NCI-H1694 treated with DMSO at 0.1 percent for 48 hours (cell line): Measurements from ENCODE around the gene LITAFD.
"Not testable (repeated sequence)": the region's sequence is repeated elsewhere in the genome, so short reads cannot be mapped to it uniquely, and the experiment has no call there.

Source experiments
- DNase-seq: peaks from one replicate; lab custom pipeline; 2025; lab: John Stamatoyannopoulos, UW

The LITAFD gene

GRCh38 chr16:8855972-8856371 lies 26.2 kb upstream of the LITAFD start:
- no peak for DNase-seq

DNA sequence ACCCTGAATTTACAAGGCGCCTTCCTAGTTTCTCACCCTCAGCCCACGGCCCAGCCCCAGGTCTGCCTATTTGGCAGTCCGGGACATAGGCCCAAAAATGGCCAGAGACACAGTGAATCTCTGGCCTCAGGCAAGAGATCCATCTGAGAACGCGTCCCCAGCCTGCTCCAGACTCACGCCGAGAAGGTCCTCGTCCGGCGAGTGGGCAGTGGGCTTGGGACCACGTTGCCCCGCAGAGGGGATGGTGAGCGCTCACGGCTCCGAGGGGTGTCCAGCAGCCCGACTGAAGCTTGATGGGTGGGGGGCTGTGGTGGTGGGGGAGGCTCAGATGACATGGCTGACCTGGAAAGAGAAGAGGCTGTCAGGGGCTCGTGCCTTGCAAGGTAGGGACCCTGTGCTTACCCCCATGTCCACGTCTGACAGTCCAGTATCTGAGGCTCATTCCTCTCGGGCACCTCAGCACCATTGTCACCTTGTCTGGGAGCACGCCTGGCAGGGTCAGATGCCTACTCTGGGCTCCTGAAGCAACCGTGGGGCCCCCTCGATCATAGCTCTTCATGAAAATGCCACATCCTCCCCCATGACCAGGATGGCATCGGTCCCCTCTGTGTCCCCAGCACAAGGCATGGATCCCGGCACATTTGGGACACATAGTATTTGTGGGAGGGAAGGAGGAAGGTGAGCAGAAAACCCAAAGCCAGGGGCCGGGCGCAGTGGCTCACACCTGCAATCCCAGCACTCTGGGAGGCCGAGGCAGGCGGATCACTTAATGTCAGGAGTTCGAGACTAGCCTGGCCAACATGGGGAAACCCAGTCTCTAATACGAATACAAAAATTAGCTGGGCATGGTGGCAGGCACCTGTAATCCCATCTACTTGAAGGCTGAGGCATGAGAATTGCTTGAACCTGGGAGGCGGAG lies 22.9 kb upstream of the LITAFD start:
- DNase-seq: no peak

GRCh38 chr16:8859913-8860881 lies 22.0 kb upstream of the LITAFD start:
- DNase-seq: no peak

- DNase-seq: no peak
These were observed 20.4 kb upstream of the LITAFD start for GRCh38 chr16:8861563-8862308.

DNA sequence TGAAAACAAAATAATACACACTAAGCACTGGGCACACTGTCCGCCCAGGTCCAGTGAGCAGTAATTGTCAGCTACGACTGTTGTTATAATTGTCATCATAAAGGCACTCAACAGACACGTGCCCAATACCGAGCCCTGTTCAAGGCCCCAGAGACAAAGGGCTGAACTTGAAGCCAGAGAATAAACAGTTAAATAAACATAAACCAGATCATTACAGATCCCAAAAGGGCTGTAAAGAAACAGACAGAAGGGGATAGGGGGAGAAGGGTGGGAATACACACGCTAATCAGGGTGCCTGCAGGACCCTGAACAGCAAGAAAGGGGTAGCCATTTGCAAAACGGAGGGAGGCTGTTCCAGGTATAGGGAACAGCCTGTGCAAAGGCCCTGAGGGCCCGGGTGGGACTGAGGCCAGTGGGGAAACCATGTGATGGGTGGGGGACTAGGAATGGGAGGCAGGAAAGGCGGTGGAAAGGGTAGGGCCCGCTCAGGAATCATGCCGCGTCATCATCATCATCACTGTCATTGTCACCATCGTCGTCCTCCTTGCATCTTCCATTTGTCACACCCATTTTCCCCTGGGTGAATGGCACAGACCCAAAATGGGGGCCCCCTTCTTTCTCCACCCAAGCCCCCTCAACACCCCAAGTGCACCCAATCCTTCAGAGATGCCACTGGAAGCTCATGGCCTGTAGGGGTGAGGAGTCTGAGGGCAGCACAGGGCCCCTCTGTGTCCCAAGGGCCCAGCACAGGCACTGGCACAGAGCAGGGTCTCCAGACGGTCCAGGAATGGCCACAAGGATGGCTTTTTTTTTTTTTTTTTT lies 19.6 kb upstream of the LITAFD start:
- DNase-seq: no peak

DNA sequence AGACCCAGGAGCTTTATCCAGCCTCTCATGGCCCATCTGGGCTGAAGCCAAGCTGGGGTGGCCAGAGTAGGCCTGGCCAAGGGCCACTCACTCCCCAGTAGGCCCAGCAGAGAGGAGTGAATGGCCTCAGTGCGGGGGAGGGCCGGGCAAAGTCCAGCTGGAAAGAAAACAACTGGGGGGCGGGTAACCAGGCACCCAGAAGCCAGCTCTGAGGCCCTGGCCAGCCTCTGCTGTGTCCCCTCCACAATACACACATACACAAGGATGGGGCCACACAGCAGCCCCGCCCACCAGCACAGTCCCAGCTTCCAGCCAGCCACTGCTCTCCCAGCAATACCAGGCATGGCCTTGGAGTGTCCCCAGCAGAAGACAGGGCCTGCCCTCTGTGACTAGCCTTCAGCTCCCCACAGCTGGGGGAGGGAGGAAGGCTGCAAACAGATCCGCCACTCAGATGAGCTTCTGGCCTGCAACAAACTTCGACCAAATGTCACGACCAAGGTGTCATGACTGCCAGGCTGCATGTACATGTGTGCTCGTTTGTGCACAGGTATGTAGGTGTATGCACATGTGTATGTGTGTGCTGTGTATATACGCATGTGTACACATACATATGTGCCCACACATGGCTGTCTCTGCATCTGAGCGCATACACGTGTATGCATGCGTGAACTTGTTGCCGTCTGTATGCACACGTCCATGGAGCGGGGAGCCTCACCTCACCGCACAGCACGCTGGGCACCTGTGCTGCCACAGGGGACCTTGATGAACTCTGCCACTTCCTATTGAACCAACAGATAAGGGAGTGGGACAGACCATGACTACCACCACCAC lies 18.3 kb upstream of the LITAFD start:
- no peak for DNase-seq

- DNase-seq: no peak
These were observed 17.6 kb upstream of the LITAFD start for GRCh38 chr16:8864480-8865110.

- no peak for DNase-seq
These were observed 16.8 kb upstream of the LITAFD start for GRCh38 chr16:8865145-8865882.

- DNase-seq: no peak
These were observed 15.8 kb upstream of the LITAFD start for GRCh38 chr16:8866118-8866883.

- DNase-seq: no peak
These were observed 15.3 kb upstream of the LITAFD start for GRCh38 chr16:8866884-8867215.

DNA sequence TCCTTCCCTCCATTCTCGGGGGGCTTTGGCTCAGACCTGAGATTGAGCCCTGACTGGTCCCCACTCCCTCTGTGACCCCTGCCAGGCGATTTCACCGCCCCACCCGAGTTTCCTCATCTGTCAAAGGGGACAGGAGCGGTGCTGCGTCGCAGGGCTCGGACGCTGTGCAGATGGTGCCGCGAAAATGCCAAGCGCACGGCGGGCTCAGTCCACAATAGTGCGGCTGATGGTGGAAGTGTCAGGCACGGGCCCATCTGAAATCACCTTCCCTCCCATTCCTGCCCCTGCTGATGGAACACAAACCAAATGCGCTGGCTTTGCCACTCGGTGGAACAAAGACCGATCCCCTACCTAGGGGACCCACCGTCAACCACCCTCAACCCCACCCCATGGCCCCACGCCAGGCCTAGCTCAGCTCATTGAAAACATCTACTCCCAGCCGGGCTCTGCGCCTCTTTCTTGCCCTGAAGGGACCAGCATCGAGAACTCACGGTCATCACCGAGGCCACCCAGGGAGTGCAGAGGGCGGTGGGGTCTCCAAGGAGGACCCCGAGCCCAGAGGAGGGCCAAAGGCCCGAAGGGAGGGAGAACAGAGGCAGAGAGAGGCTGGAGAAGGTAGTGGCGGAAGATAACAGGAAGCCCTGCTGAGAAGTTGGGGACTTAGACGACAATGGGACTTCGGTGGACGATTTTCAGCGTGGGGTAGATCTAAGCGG lies 14.8 kb upstream of the LITAFD start:
- no peak for DNase-seq

- DNase-seq: peak; percentile 21
These were observed 14.2 kb upstream of the LITAFD start for GRCh38 chr16:8867932-8868415.

- DNase-seq: peak; percentile 84
These were observed 13.5 kb upstream of the LITAFD start, which contains the start of gene CARHSP1 for GRCh38 chr16:8868416-8869211. Gene CARHSP1, minus strand, starts transcription at chr16:8869006. Its CDS starts 9,678 bp downstream, at chr16:8859328.

GRCh38 chr16:8869212-8869987 lies 12.8 kb upstream of the LITAFD start:
- DNase-seq: no peak

- not testable (repeated sequence) for DNase-seq
These were observed 12.2 kb upstream of the LITAFD start for GRCh38 chr16:8869988-8870241.

DNA sequence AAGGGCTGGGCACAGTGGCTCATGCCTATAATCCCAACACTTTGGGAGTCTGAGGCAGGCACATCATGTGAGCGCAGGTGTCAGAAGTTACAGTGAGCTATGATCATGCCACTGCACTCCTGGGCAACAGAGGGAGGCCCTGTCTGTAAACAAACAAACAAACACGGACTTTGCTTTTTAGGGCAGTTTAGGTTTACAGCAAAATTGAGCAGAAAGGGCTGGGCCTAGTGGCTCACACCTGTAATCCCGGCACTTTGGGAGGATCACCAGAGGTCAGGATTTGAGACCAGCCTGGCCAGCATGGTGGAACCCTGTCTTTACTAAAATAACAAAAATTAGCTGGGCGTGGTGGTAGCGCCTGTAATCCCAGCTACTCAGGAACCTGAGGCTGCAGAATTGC lies 10.1 kb upstream of the LITAFD start:
- DNase-seq: no peak
